IPS DF 19.7 (cell line): ENCODE measurements around the gene ZNF268.
"Not testable (repeated sequence)": the region's sequence is repeated elsewhere in the genome, so short reads cannot be mapped to it uniquely, and the experiment has no call there.

ENCODE experiments used
- DNase-seq: peaks from one replicate; pipeline ENCODE4 v3.0.0-alpha.2; 2013; ENCODE audit warnings: low read depth, low spot score

Gene ZNF268

GRCh38 chr12:133227281-133227852 is 46.1 kb downstream of the ZNF268 start:
- no peak for DNase-seq

DNA sequence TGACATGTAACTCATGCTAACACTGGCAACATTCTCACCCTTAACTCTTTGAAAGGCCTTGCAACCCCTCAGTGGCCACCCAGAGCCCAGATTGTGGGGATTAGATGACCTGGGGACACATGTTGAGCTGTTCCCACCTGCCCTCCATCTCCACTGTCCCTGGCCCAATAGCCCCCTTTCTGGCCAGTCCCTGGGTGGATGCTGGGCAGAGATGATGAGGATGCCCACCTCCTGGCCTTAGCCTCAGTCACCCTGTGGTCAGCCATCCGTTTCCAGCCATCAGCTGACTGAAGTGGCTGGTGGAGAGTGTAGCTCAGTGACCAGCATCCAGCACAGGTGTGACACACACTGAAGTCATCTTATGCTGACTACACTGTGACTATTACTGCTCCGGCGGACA is 49.7 kb downstream of the ZNF268 start:
- no peak for DNase-seq

DNA sequence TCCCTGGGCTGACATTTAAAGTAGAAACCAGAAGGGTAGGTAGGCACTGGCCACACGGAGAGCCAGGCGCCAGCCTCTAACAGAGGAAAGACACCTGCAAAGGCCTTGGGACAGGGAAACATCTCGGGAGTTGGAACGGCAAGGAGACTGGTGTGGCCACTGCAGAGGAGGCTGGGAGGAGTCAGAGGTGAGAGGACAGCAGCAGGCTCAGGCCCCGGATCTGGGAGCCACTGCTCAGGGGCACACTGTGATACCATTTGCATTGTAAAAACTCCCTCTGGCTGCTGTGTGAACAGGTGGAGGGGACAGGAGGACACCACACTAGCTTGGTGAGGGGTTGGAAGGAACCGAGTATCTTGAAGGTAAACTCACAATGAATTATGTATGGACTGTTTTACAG is 51.7 kb downstream of the ZNF268 start:
- no peak for DNase-seq

- no peak for DNase-seq
These were observed 52.8 kb downstream of the ZNF268 start for GRCh38 chr12:133233993-133234564.

DNA sequence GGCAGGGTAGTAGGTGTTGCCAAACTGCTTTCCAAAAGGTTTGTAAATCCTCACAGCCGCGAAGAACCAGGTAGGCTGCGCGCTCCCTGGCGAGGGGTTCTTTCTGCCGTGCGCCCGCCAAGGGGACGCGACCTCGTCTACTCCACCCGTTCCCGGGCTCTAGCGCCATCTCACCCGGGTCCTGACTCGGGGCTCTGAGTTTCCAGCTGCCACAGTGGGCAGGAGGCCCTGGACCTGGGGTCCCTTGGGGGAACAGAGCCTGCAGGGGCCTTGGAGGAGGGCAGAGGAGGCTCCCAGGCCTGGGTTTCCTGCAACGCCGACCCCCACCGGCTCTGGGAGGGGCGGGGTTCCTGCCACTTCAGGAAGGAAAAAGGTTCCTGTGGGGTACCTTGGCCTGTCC is 53.7 kb downstream of the ZNF268 start:
- no peak for DNase-seq

GRCh38 chr12:133235401-133236112 is 54.3 kb downstream of the ZNF268 start, which contains the start of gene ANHX:
Gene ANHX, minus strand, starts transcription at chr12:133235877. Its CDS starts 1,521 bp downstream, at chr12:133234356.
- DNase-seq, result no peak

- DNase-seq, result no peak
These were observed 54.8 kb downstream of the ZNF268 start for GRCh38 chr12:133236144-133236543.

DNA sequence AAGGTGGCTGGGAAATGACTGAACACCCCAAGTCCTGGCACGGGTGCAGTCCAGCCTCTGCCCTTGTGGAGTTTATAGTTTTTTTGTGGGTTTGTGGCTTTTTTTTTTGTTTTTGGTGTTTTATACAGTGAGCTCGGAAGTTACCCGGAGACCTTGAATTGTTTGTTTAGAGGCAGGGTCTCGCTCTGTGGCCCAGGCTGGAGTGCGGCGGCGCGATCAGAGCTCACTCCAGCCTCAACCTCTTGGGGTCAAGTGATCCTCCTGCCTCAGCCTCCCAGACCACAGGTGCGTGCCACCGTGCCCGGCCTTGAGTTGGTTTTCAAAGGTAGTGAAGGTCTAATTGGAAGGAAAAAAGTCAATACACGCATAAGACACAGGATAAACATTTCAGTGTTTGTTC is 55.3 kb downstream of the ZNF268 start:
- no peak for DNase-seq

DNA sequence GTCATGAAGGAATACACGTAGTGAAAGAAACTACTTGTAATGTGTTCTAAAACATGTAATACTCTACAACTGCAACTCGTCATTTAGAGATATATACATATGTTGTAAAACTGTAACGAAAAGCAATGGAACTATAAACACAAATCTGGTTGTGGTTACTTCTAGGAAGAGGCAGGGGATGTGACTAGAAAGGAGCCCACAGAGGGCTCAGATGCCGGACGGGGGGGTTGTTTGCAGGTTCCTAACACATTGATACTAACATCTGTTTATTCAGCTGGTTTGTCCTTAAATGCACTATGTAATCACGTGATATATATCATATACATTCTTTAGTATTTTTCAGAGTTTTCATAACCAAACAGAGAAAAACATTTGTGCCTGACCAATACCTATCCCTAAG is 70.4 kb downstream of the ZNF268 start:
- no peak for DNase-seq

DNA sequence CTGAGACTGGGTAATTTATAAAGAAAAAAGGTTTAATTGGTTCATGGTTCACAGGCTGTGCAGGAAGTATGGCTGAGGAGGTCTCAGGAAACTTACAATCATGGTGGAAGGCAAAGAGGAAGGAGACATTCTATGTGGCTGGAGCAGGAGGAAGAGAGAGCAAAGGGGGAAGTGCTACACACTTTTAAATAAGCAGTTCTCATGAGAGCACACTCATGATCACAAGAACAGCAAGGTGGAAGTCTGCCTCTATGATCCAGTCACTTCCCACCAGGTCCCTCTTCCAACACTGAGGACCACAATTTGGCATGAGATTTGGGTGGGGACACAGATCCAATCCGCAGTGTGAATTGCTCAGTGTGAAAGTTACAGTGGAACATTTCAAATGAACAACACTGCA is 74.5 kb downstream of the ZNF268 start:
- not testable (repeated sequence) for DNase-seq

DNA sequence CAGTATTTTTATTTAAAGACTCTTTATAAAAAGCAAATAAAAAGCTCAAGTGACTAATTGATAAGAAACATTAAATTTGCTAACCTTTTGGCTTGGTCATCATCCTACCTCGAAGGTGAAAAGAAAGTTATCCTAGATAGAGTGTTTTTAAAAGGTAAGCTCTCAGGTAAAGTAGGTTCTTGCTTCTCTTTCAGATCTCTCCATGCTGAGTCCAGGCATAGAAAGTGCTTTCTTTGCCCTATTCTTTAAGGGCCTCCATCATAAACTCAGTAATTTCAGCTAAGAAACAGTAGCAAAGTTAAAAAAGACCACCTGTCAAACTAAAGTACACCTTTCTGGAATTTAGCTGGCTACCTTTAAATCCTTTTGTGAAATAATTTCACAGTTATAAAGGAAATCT is 75.0 kb downstream of the ZNF268 start:
- DNase-seq, result no peak

GRCh38 chr12:133264173-133264572 is 82.9 kb downstream of the ZNF268 start:
- DNase-seq, result no peak
